OCI-LY3 (cell line): Measurements from ENCODE around the gene CNN2.

Source experiments
- H2AFZ ChIP-seq: fragments of 200-600, 300-600 bp; shearing (Covaris generic); 2 replicates; pipeline ENCODE4 v1.6.0; 2014; ENCODE audit warnings: antibody characterized with exemption, low read depth, low read length
- H3K27ac ChIP-seq: fragments of 200-600, 300-600 bp; sonication (generic); 2 replicates; pipeline ENCODE4 v1.5.1; 2014; ENCODE audit warnings: mild to moderate bottlenecking, low read length, moderate library complexity, mixed read lengths
- H3K27me3 ChIP-seq: fragments of 200-600, 300-600 bp; sonication (generic); 2 replicates; pipeline ENCODE4 v1.6.1; 2014; ENCODE audit warnings: low read depth, low read length, mixed read lengths
- H3K36me3 ChIP-seq: fragments of 200-600, 300-600 bp; sonication (generic); replicated peaks from 2 replicates; pipeline ENCODE3; 2014; ENCODE audit warnings: low read depth, low read length, mixed read lengths
- H3K4me1 ChIP-seq: fragments of 300-600, 200-600 bp; sonication (generic); 2 replicates; pipeline ENCODE4 v1.6.1; 2014; ENCODE audit warnings: low read length, mixed read lengths
- H3K4me2 ChIP-seq: fragments of 200-600, 300-600 bp; sonication (generic); 2 replicates; pipeline ENCODE4 v1.6.1; 2014; ENCODE audit warnings: low read length, mixed read lengths
- H3K4me3 ChIP-seq: fragments of 300-600, 200-600 bp; sonication (generic); 2 replicates; pipeline ENCODE4 v1.5.1; 2014; ENCODE audit warnings: antibody characterized with exemption, mild to moderate bottlenecking, low read length, moderate library complexity
- H3K79me2 ChIP-seq: fragments of 300-600, 200-600 bp; shearing (Covaris generic); 2 replicates; pipeline ENCODE4 v1.6.1; 2014; ENCODE audit warnings: mild to moderate bottlenecking, low read length, mixed read lengths
- H3K9ac ChIP-seq: fragments of 300-600, 200-600 bp; shearing (Covaris generic); 2 replicates; pipeline ENCODE4 v1.6.0; 2014; ENCODE audit warnings: mild to moderate bottlenecking, low read length, moderate library complexity
- H3K9me3 ChIP-seq: fragments of 200-600, 300-600 bp; shearing (Covaris generic); 2 replicates; pipeline ENCODE4 v1.6.1; 2014; ENCODE audit warnings: low read length, mixed read lengths; ENCODE audit not compliant: insufficient read depth
- H4K20me1 ChIP-seq: fragments of 200-600, 300-600 bp; sonication (generic); 2 replicates; pipeline ENCODE4 v1.6.1; 2016; ENCODE audit warnings: low read length, mixed read lengths; ENCODE audit not compliant: insufficient read depth
- EZH2phosphoT487 ChIP-seq: fragments of 200-600 bp; shearing (Covaris generic); IDR thresholded peaks from 2 replicates; pipeline ENCODE4 v1.6.1; 2018; ENCODE audit warnings: antibody characterized with exemption, mixed run types, low read depth
- TF ChIP-seq, protein P1 (sequence below): fragments of 200-600, 300-600 bp; sonication (generic); IDR thresholded peaks from 2 replicates; pipeline ENCODE4 v1.5.1; 2014; ENCODE audit warnings: antibody characterized with exemption, low read length, low read depth

CNN2 gene

DNA sequence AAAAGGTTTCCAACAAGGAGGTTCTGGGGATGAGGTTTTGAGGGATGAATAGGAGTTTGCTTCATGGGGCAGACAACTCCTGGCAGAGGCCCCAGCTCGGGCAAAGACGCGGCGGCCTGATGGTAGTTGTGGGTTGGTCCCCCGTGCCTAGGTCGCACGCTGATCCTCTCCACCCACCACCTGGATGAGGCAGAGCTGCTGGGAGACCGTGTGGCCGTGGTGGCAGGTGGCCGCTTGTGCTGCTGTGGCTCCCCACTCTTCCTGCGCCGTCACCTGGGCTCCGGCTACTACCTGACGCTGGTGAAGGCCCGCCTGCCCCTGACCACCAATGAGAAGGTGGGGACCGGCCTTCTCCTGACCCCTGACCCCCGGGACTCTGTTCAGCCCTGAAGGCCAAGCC, 25.4 kb downstream of the CNN2 start:
- Histone ChIP-seq H3K4me2 (no peak overlapping the region), H2AFZ (no peak overlapping the region), H3K79me2 (no peaks in the 10 kb centered on the region), H3K27ac (no peak overlapping the region), H3K27me3 (no peaks in the 10 kb centered on the region), H3K36me3 (peaks cover 33% of the 10 kb centered on the region), H3K9me3 (no peaks in the 10 kb centered on the region), H3K4me3 (no peak overlapping the region), H4K20me1 (no peaks in the 10 kb centered on the region), H3K9ac (no peak overlapping the region), H3K4me1 (no peaks in the 10 kb centered on the region)
- TF ChIP-seq, protein P1, sequence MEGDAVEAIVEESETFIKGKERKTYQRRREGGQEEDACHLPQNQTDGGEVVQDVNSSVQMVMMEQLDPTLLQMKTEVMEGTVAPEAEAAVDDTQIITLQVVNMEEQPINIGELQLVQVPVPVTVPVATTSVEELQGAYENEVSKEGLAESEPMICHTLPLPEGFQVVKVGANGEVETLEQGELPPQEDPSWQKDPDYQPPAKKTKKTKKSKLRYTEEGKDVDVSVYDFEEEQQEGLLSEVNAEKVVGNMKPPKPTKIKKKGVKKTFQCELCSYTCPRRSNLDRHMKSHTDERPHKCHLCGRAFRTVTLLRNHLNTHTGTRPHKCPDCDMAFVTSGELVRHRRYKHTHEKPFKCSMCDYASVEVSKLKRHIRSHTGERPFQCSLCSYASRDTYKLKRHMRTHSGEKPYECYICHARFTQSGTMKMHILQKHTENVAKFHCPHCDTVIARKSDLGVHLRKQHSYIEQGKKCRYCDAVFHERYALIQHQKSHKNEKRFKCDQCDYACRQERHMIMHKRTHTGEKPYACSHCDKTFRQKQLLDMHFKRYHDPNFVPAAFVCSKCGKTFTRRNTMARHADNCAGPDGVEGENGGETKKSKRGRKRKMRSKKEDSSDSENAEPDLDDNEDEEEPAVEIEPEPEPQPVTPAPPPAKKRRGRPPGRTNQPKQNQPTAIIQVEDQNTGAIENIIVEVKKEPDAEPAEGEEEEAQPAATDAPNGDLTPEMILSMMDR: no peak
- TF ChIP-seq EZH2phosphoT487: no peak

DNA sequence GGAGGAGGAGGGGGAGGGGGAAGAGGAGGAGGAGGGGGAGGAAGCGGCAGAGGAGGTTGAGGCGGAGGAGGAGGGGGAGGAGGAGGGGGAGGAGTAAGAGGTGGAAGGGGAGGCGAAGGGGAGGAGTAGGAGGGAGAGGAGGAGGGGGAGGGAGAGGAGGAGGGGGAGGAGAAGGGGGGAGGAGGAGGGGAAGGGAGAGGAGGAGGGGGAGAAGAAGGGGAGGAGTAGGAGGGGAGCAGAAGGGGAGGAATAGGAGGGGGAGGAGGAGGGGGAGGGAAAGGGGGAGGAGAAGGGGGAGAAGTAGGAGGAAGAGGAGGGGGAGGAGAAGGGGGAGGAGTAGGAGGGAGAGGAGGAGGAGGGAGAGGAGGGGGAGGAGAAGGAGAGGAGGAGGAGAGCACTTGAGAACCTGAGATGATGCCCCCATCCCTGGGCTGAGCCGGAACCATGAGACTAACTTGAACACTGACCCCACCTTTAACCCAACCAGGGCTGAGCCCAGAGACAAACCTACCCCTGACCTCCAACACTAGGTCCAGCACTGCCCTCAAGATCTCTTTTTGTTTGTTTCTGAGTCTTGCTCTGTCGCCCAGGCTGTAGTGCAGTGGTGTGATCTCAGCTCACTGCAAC, 26.1 kb downstream of the CNN2 start:
- TF ChIP-seq EZH2phosphoT487: no peak
- TF ChIP-seq, protein P1: no peak

DNA sequence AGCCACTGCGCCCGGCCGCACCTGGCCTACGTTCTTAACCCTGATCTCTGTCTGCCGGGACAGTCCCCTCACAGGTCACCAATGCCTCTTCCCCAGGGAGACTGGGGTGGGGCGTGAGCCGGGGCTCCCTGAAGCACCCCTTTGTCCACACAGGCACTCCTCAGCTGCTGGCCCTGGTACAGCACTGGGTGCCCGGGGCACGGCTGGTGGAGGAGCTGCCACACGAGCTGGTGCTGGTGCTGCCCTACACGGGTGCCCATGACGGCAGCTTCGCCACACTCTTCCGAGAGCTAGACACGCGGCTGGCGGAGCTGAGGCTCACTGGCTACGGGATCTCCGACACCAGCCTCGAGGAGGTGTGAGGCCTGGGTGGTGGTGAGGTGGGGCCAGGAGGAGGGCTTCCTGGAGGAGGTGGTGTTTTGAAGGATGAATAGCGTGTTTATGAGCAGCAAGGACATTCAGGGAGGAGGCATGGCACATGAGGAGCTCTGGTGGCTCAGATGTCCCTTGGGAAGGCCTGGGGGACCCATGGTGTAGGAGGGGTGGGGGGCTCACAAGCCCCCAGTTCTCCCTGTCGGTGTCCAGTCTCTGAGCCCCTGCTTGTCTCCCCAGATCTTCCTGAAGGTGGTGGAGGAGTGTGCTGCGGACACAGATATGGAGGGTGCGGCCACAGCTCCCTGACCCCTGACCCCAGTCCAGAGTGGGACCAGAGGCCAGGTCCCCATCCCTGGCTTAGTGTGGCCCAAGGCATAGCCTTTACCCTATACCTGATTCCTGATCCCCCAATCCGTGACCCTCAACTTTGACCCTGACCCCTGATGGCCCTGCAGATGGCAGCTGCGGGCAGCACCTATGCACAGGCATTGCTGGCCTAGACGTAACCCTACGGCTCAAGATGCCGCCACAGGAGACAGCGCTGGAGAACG, 27.0 kb downstream of the CNN2 start:
- no peaks in the 10 kb centered on the region for H3K9me3 ChIP-seq
- H3K27me3 ChIP-seq: no peaks in the 10 kb centered on the region
- H3K9ac ChIP-seq: no peak overlapping the region
- no peak overlapping the region for H3K4me3 ChIP-seq
- H4K20me1 ChIP-seq: no peaks in the 10 kb centered on the region
- no peak overlapping the region for H3K4me2 ChIP-seq
- H3K36me3 ChIP-seq: peaks cover 24% of the 10 kb centered on the region
- H3K79me2 ChIP-seq: no peaks in the 10 kb centered on the region
- no peaks in the 10 kb centered on the region for H3K4me1 ChIP-seq
- TF ChIP-seq, protein P1: no peak
- TF ChIP-seq EZH2phosphoT487: no peak
- no peak overlapping the region for H2AFZ ChIP-seq
- H3K27ac ChIP-seq: no peak overlapping the region

More for the DNA sequence above, 26.1 kb downstream of the CNN2 start:
- Histone ChIP-seq H2AFZ (no peak overlapping the region), H3K27ac (no peak overlapping the region), H4K20me1 (no peaks in the 10 kb centered on the region), H3K4me2 (no peak overlapping the region), H3K36me3 (peaks cover 28% of the 10 kb centered on the region), H3K9me3 (no peaks in the 10 kb centered on the region), H3K4me1 (no peaks in the 10 kb centered on the region), H3K4me3 (no peak overlapping the region), H3K79me2 (no peaks in the 10 kb centered on the region), H3K9ac (no peak overlapping the region), H3K27me3 (no peaks in the 10 kb centered on the region)
